ENCODE results near the gene ZFPM1.

The ZFPM1 gene

GRCh38 chr16:88452482-88453216, 431 bp upstream of the ZFPM1 start:
- peak; percentile 87 for DNase-seq

GRCh38 chr16:88453611-88454522, 787 bp downstream of the ZFPM1 start:
- DNase-seq = peak; percentile 4

- peak; percentile 17 for DNase-seq
These were observed 1.5 kb downstream of the ZFPM1 start for GRCh38 chr16:88454523-88454947.

GRCh38 chr16:88455610-88456355, 2.7 kb downstream of the ZFPM1 start:
- no peak for DNase-seq

GRCh38 chr16:88456356-88457292, 3.5 kb downstream of the ZFPM1 start:
- no peak for DNase-seq

GRCh38 chr16:88458039-88458772, 5.1 kb downstream of the ZFPM1 start:
- DNase-seq = no peak

- no peak for DNase-seq
These were observed 5.7 kb downstream of the ZFPM1 start for GRCh38 chr16:88458773-88459235.

GRCh38 chr16:88459366-88460073, 6.4 kb downstream of the ZFPM1 start:
- DNase-seq = no peak

- DNase-seq = no peak
These were observed 7.6 kb downstream of the ZFPM1 start for GRCh38 chr16:88460496-88461330.

GRCh38 chr16:88461331-88462269, 8.5 kb downstream of the ZFPM1 start:
- DNase-seq = no peak

GRCh38 chr16:88462396-88462795, 9.3 kb downstream of the ZFPM1 start:
- DNase-seq = no peak

- no peak for DNase-seq
These were observed 10.3 kb downstream of the ZFPM1 start for GRCh38 chr16:88463411-88463810.

- no peak for DNase-seq
These were observed 11.6 kb downstream of the ZFPM1 start for GRCh38 chr16:88464447-88465318.

GRCh38 chr16:88465387-88465983, 12.4 kb downstream of the ZFPM1 start:
- DNase-seq = no peak

- DNase-seq = no peak
These were observed 13.2 kb downstream of the ZFPM1 start for GRCh38 chr16:88466175-88466862.

GRCh38 chr16:88466949-88467348, 13.9 kb downstream of the ZFPM1 start:
- no peak for DNase-seq
